ENCODE measurements around the gene CGAS. TPM values are rescaled to one million over a fixed set of nuclear protein-coding genes. Genes with fewer than 3 reads are reported as not detected.

The CGAS gene
- total RNA-seq, 1 experiment from 2014 or later, result 38.4 TPM

DNA sequence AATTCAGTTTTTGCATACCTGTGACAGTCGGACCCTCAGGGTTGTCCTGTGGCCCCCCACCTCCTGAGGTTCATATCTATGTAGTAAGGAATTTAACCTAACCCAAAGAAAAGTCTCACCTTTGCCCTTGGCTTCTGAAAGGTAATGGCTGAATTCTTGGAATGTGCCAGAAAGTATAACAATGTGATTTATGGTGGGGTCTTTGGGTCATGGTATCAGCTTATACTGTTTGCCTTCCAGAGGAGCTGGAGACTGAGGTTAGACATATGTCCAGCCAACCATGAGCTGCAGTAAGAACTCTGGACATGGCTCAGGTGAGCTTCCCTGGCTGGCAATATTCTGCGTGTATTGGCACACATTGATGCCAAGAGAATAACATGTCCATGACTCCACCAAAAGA lies 30.6 kb downstream of the CGAS start:
- BruUV-seq (replicated peaks), result no TSS peak
- no peak for TF ChIP-seq POLR2AphosphoS5 (IDR thresholded peaks at IDR 0.05; ENCODE audit: low read depth, low read length)
- TF ChIP-seq TCF7L2 (IDR thresholded peaks at IDR 0.05; ENCODE audit: low read depth, low read length), result no peak
- TF ChIP-seq SIN3A (IDR thresholded peaks at IDR 0.05; ENCODE audit: borderline replicate concordance, insufficient read depth, low read depth, low read length), result no peak
- TF ChIP-seq CTCF (IDR thresholded peaks at IDR 0.05), result no peak
- no peak for TF ChIP-seq REST (IDR thresholded peaks at IDR 0.05; ENCODE audit: insufficient read depth in 1 of 2, low read depth in 2 of 2, low read length in 1 of 2)
- Histone ChIP-seq H3K4me1 (ENCODE audit: control insufficient read depth, insufficient read depth, low read length) (no peaks in the 10 kb centered on the region), H3K36me3 (ENCODE audit: control insufficient read depth, insufficient read depth, low read length) (peaks cover 31% of the 10 kb centered on the region), H3K9me3 (ENCODE audit: control insufficient read depth, insufficient read depth, low read depth, low read length) (no peaks in the 10 kb centered on the region), H3K27ac (ENCODE audit: low read length) (no peak overlapping the region), H3K27me3 (ENCODE audit: control insufficient read depth, insufficient read depth, low read length) (no peaks in the 10 kb centered on the region), H3K4me3 (ENCODE audit: low read depth in 2 of 2, low read length in 2 of 2) (no peak overlapping the region)
- ChIA-PET POLR2A (no interaction called here), CTCF (no interaction called here)
- in situ Hi-C loops (cut with HindIII; ENCODE audit: low pct_unique_long_range_greater_than_20kb, low sequenced_read_pairs) (no loop called here), intact Hi-C loops (cut with micrococcal nuclease; ENCODE audit: unreplicated experiment) (no loop called here)
- DNase-seq (ENCODE audit: low read depth, low spot score) (no peak), ATAC-seq (peak; percentile 31; the same call in 1 of the 2 replicates)

DNA sequence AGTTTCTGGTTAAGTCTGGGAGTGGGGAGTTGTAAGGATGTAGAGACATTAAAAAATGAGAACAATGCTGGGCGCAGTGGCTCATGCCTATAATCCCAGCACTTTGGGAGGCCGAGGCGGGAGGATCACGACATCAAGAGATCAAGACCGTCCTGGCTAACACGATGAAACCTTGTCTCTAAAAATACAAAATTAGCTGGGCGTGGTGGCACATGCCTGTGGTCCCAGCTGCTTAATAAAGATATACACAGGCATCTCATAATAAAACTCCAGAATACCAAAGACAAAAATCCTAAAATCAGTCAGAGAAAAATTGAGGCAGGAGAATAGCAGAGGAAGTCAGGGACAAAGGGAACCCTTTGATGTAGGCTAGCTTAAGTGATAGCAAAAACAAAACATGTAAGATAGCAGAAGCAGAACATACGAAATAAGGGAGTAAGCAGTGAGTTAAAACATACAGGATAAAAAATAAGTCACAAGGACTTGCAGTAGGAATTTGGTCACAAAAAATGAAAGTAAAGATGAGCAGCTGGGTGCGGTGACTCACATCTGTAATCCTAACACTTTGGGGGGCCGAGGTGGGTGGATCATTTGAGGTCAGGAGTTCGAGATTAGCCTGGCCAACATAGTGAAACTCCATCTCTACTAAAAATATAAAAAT lies 33.9 kb downstream of the CGAS start:
- POLR2A ChIA-PET, result no interaction called here
- CTCF ChIA-PET, result interaction anchor here (0.6 kb wide), 1 partner anchor 180 kb away, joined by 4 read pairs; no protein-coding TSS in a partner anchor
- intact Hi-C loops (cut with micrococcal nuclease; ENCODE audit: unreplicated experiment), result no loop called here

More for the DNA sequence above, 33.9 kb downstream of the CGAS start:
- no peaks in the 10 kb centered on the region for H3K4me1 ChIP-seq (ENCODE audit: control insufficient read depth, insufficient read depth, low read length)
- BruUV-seq (replicated peaks), result no TSS peak
- no peaks in the 10 kb centered on the region for H3K27me3 ChIP-seq (ENCODE audit: control insufficient read depth, insufficient read depth, low read length)
- TF ChIP-seq POLR2AphosphoS5 (IDR thresholded peaks at IDR 0.05; ENCODE audit: low read depth, low read length) (peak; percentile 47; the same call in 1 of the 2 replicates), REST (IDR thresholded peaks at IDR 0.05; ENCODE audit: insufficient read depth in 1 of 2, low read depth in 2 of 2, low read length in 1 of 2) (no peak)
- ATAC-seq (no peak), DNase-seq (ENCODE audit: low read depth, low spot score) (no peak)
- H3K27ac ChIP-seq (ENCODE audit: low read length), result no peak overlapping the region
- in situ Hi-C loops (cut with HindIII; ENCODE audit: low pct_unique_long_range_greater_than_20kb, low sequenced_read_pairs), result no loop called here
- H3K4me3 ChIP-seq (ENCODE audit: low read depth in 2 of 2, low read length in 2 of 2), result no peak overlapping the region
- H3K9me3 ChIP-seq (ENCODE audit: control insufficient read depth, insufficient read depth, low read depth, low read length), result no peaks in the 10 kb centered on the region
- peaks cover 45% of the 10 kb centered on the region for H3K36me3 ChIP-seq (ENCODE audit: control insufficient read depth, insufficient read depth, low read length)
